ENCODE results near the gene ALOX12.
"Not testable (repeated sequence)": the region's sequence is repeated elsewhere in the genome, so short reads cannot be mapped to it uniquely, and the experiment has no call there.

ALOX12 gene

GRCh38 chr17:7045492-7046126 lies 49.8 kb downstream of the ALOX12 start:
- peak in 6 of 51 donors; percentile 6 to 78 (median 12) for DNase-seq

- peak in 10 of 51 donors; percentile 10 to 54 (median 24) for DNase-seq
These were observed 50.4 kb downstream of the ALOX12 start for GRCh38 chr17:7046127-7046724.

- peak in 4 of 51 donors; percentile 6 to 18 (median 12) for DNase-seq
These were observed 51.0 kb downstream of the ALOX12 start for GRCh38 chr17:7046725-7047397.

GRCh38 chr17:7047566-7047965 lies 51.7 kb downstream of the ALOX12 start:
- no peak for DNase-seq

GRCh38 chr17:7048968-7049367 lies 53.1 kb downstream of the ALOX12 start:
- no peak for DNase-seq

- not testable (repeated sequence) for DNase-seq
These were observed 54.7 kb downstream of the ALOX12 start for GRCh38 chr17:7050583-7050982.

- DNase-seq = no peak
These were observed 60.5 kb downstream of the ALOX12 start for GRCh38 chr17:7056386-7056785.

GRCh38 chr17:7058831-7059447 lies 63.1 kb downstream of the ALOX12 start:
- no peak for DNase-seq

All from hypothalamus (tissue), 51 donors.